Fibroblast of lung (primary cell): ENCODE measurements around the gene UBL4A. TPM values are rescaled to one million over a fixed set of nuclear protein-coding genes. Genes with fewer than 3 reads are reported as not detected.

Experiments used
- DNase-seq, 2 donors: peaks; one replicate each; pipeline versions ENCODE4 v3.0.0 to v3.0.0-alpha.2; 2010; ENCODE audit warnings: low read depth in 2 of 2
- H2AFZ ChIP-seq: 2 replicates; pipeline ENCODE4 v1.5.1; 2012; ENCODE audit warnings: low read length, control low read depth, inconsistent platforms
- H3K27ac ChIP-seq: 2 replicates; pipeline ENCODE4 v1.5.1; 2011; ENCODE audit warnings: low read length, control low read depth; ENCODE audit not compliant: insufficient read depth
- H3K27me3 ChIP-seq: 2 replicates; pipeline ENCODE4 v1.5.1; 2011; ENCODE audit warnings: mild to moderate bottlenecking, low read length; ENCODE audit not compliant: control insufficient read depth, insufficient read depth
- H3K36me3 ChIP-seq: 2 replicates; pipeline ENCODE4 v1.5.1; 2011; ENCODE audit warnings: low read length; ENCODE audit not compliant: control insufficient read depth, insufficient read depth
- H3K4me1 ChIP-seq: 2 replicates; pipeline ENCODE4 v1.5.1; 2011; ENCODE audit warnings: low read length; ENCODE audit not compliant: control insufficient read depth, insufficient read depth; ENCODE audit errors: extremely low read depth
- H3K4me2 ChIP-seq: 2 replicates; pipeline ENCODE4 v1.5.1; 2011; ENCODE audit warnings: low read length, control low read depth; ENCODE audit not compliant: insufficient read depth; ENCODE audit errors: extremely low read depth
- H3K4me3 ChIP-seq, 4 experiments: fragments of 200-600 bp in 1 of 4; sonication (generic) in 1 of 4; replicated peaks in 1 of 4; 2 replicates each; pipeline ENCODE4 v1.5.1; 2011 to 2016; ENCODE audit warnings: low read length in 4 of 4, low read depth in 3 of 4, mild to moderate bottlenecking in 3 of 4, control low read depth in 2 of 4, inconsistent platforms in 1 of 4, mixed read lengths in 1 of 4; ENCODE audit not compliant: insufficient read depth in 1 of 4; ENCODE audit errors: control extremely low read depth in 1 of 4
- H3K79me2 ChIP-seq: 2 replicates; pipeline ENCODE4 v1.5.1; 2012; ENCODE audit warnings: mild to moderate bottlenecking, low read length, inconsistent platforms; ENCODE audit not compliant: control insufficient read depth, insufficient read depth
- H3K9ac ChIP-seq: 2 replicates; pipeline ENCODE4 v1.5.1; 2011; ENCODE audit warnings: mild to moderate bottlenecking, low read length, control low read depth; ENCODE audit not compliant: insufficient read depth
- H3K9me3 ChIP-seq: 2 replicates; pipeline ENCODE4 v1.5.1; 2012; ENCODE audit warnings: low read depth, low read length; ENCODE audit not compliant: control insufficient read depth, insufficient read depth
- H4K20me1 ChIP-seq: 2 replicates; pipeline ENCODE4 v1.5.1; 2011; ENCODE audit warnings: low read length; ENCODE audit not compliant: control insufficient read depth, insufficient read depth; ENCODE audit errors: extremely low read depth
- CTCF ChIP-seq, 2 donors: IDR thresholded peaks in 1 of 2; conservative IDR thresholded peaks in 1 of 2; 1 replicate in 1 of 2; 2 replicates in 1 of 2; pipeline ENCODE4 v1.5.1; 2011 to 2012; ENCODE audit warnings: low read length in 2 of 2, control low read depth in 1 of 2, inconsistent platforms in 1 of 2, low read depth in 1 of 2, mild to moderate bottlenecking in 1 of 2
- EZH2 ChIP-seq: IDR thresholded peaks from 2 replicates; pipeline ENCODE4 v1.5.1; 2012; ENCODE audit warnings: low read length, control low read depth, mild to moderate bottlenecking; ENCODE audit errors: missing control alignments
- polyA plus RNA-seq, 2 donors: library from polyadenylated mRNA; depleted of rRNA in 1 of 2; stranded (reverse) in 1 of 2; unstranded in 1 of 2; fragments of >200 nt; gene quantifications; 2 replicates each; pipeline ENCODE4 v1.2.1, GENCODE V29; 2011 to 2012; ENCODE audit warnings: missing spikeins in 1 of 2
- total RNA-seq: library from RNA; depleted of rRNA; stranded (reverse); fragments of >200 nt; gene quantifications from 2 replicates; pipeline ENCODE4 v1.2.1, GENCODE V29; 2014

Gene UBL4A
- total and polyA plus RNA-seq, 2 donors (not counting 1 experiment from before 2014, with no cell fraction given): 17.9 to 42.8 TPM

GRCh38 chrX:154508384-154508745 is 21.9 kb upstream of the UBL4A start:
- TF ChIP-seq EZH2 (no peak), CTCF (conservative IDR thresholded peaks at IDR 0.05 in 1 of 2, IDR thresholded peaks at IDR 0.05 in 1 of 2; ENCODE audit: low read depth in 1 of 2, low read length in 2 of 2) (no peak)
- Histone ChIP-seq H3K27me3 (no peaks in the 10 kb centered on the region), H3K4me3 (no peak overlapping the region), H3K79me2 (no peaks in the 10 kb centered on the region), H3K4me2 (no peak overlapping the region), H3K36me3 (no peaks in the 10 kb centered on the region), H3K9me3 (no peaks in the 10 kb centered on the region), H2AFZ (no peak overlapping the region), H3K4me1 (peaks cover 3% of the 10 kb centered on the region), H4K20me1 (no peaks in the 10 kb centered on the region), H3K9ac (no peak overlapping the region), H3K27ac (no peak overlapping the region)
- no peak for DNase-seq

- DNase-seq: no peak
- Histone ChIP-seq H3K9ac (no peak overlapping the region), H3K27ac (no peak overlapping the region), H3K9me3 (no peaks in the 10 kb centered on the region), H4K20me1 (no peaks in the 10 kb centered on the region), H3K79me2 (no peaks in the 10 kb centered on the region), H3K4me2 (no peak overlapping the region), H3K4me1 (peaks cover 3% of the 10 kb centered on the region), H3K27me3 (no peaks in the 10 kb centered on the region), H3K36me3 (no peaks in the 10 kb centered on the region), H3K4me3 (no peak overlapping the region), H2AFZ (no peak overlapping the region)
- TF ChIP-seq CTCF (conservative IDR thresholded peaks at IDR 0.05 in 1 of 2, IDR thresholded peaks at IDR 0.05 in 1 of 2; ENCODE audit: low read depth in 1 of 2, low read length in 2 of 2): no peak
- no peak for TF ChIP-seq EZH2
Observed at GRCh38 chrX:154507673-154508383, 21.4 kb upstream of the UBL4A start.

- Histone ChIP-seq H3K9me3 (no peaks in the 10 kb centered on the region), H4K20me1 (no peaks in the 10 kb centered on the region), H3K9ac (no peak overlapping the region), H3K36me3 (no peaks in the 10 kb centered on the region), H2AFZ (no peak overlapping the region), H3K4me3 (no peak overlapping the region), H3K79me2 (no peaks in the 10 kb centered on the region), H3K27ac (no peak overlapping the region), H3K4me1 (peaks cover 3% of the 10 kb centered on the region), H3K4me2 (no peak overlapping the region), H3K27me3 (no peaks in the 10 kb centered on the region)
- DNase-seq: no peak
- TF ChIP-seq EZH2 (no peak), CTCF (conservative IDR thresholded peaks at IDR 0.05 in 1 of 2, IDR thresholded peaks at IDR 0.05 in 1 of 2; ENCODE audit: low read depth in 1 of 2, low read length in 2 of 2) (no peak)
Observed at GRCh38 chrX:154506483-154507332, 20.3 kb upstream of the UBL4A start.
